Measurements from ENCODE around the gene PRKN. TPM values are rescaled to one million over a fixed set of nuclear protein-coding genes. Genes with fewer than 3 reads are reported as not detected.

Gene PRKN
- total RNA-seq, 1 experiment from 2014 or later: 2.0 TPM

DNA sequence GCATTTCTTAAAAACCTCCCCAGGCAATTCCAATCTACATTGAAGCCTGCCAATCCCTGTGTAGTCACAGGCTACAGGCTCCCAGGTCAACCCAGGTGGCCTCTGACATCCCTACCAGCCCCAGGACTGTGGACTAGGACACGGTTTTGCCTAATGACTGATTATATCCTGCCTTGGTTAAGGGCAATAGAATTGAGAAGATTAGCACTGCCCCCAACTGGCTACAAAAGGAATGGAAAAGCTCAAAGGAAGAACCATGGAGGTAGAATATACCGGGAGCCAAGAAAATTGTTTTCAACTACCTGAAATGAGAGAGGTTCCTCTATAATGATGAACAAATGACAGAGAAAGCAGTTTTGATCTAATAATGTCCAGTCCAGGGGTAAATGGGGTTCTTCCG is 1032.6 kb downstream of the PRKN start:
- H3K23me2 ChIP-seq (ENCODE audit: insufficient read length, low read depth, low read length, poor library complexity, severe bottlenecking): no peaks in the 10 kb centered on the region
- H3K4me1 Mint-ChIP-seq: peaks cover 4 to 6% of the 10 kb centered on the region in 2 experiments; a peak in 2 of 4 replicates
- no peak overlapping the region for H3K18ac ChIP-seq (ENCODE audit: insufficient read length, low read depth, low read length)
- no peak overlapping the region for H3K56ac ChIP-seq (ENCODE audit: insufficient read length, low read depth, low read length)
- H4K91ac ChIP-seq (ENCODE audit: insufficient read length, low read depth, low read length): no peak overlapping the region
- H4K5ac ChIP-seq (ENCODE audit: insufficient read length, low read depth, low read length): no peak overlapping the region
- H2BK5ac ChIP-seq (ENCODE audit: insufficient read length, low read length): no peak overlapping the region
- H3K27me3 ChIP-seq (ENCODE audit: insufficient read depth, low read length): no peaks in the 10 kb centered on the region
- no peaks in the 10 kb centered on the region for H3K27me3 Mint-ChIP-seq (ENCODE audit: low read depth)
- no peaks in the 10 kb centered on the region for H3K79me2 ChIP-seq (ENCODE audit: insufficient read depth, low read length)
- H3K4me1 ChIP-seq (ENCODE audit: insufficient read depth, low read length): no peaks in the 10 kb centered on the region
- no peak overlapping the region for H2AK5ac ChIP-seq (ENCODE audit: insufficient read length, low read length)
- H2BK12ac ChIP-seq (ENCODE audit: insufficient read length, low read depth, low read length): no peak overlapping the region
- no peak overlapping the region for H2BK20ac ChIP-seq (ENCODE audit: low read depth, low read length, poor library complexity, severe bottlenecking)
- no peak overlapping the region for H3K23ac ChIP-seq (ENCODE audit: insufficient read length, low read depth, low read length)
- H3K36me3 Mint-ChIP-seq (ENCODE audit: insufficient read depth in 1 of 3, low read depth in 3 of 3): no peaks in the 10 kb centered on the region
- H3T11ph ChIP-seq (ENCODE audit: low read length): no peak overlapping the region
- H3K79me1 ChIP-seq (ENCODE audit: insufficient read depth, low read depth, low read length, poor library complexity, severe bottlenecking): no peaks in the 10 kb centered on the region
- WGBS (ENCODE audit: extremely low coverage, insufficient read length, low lambda C conversion rate): no CpG with 5 or more reads among the region's 3 CpGs
- no peaks in the 10 kb centered on the region for H4K20me1 ChIP-seq (ENCODE audit: control insufficient read depth, insufficient read depth, insufficient read length)
- no peak overlapping the region for H3K4me3 Mint-ChIP-seq
- no peak overlapping the region for H3K27ac Mint-ChIP-seq
- H3K4ac ChIP-seq (ENCODE audit: low read depth, low read length): no peak overlapping the region
- no peak overlapping the region for H2BK15ac ChIP-seq (ENCODE audit: low read depth, low read length)
- H3K9ac ChIP-seq (ENCODE audit: extremely low read depth, insufficient read length, low read length): no peak overlapping the region
- H3K14ac ChIP-seq (ENCODE audit: insufficient read depth, low read length): no peak overlapping the region
- H3K27ac ChIP-seq (ENCODE audit: insufficient read length, low read depth, low read length): no peak overlapping the region
- H4K8ac ChIP-seq (replicated peaks; ENCODE audit: insufficient read length, low read depth, low read length): no peak overlapping the region
- no peak overlapping the region for H2BK120ac ChIP-seq (ENCODE audit: low read depth, low read length, poor library complexity, severe bottlenecking)
- TF ChIP-seq CTCF (conservative IDR thresholded peaks at IDR 0.05): peak; percentile 73
- H3K4me2 ChIP-seq (ENCODE audit: insufficient read depth, insufficient read length, low read length): no peak overlapping the region
- no peaks in the 10 kb centered on the region for H3K9me3 ChIP-seq (ENCODE audit: control insufficient read depth, low read depth, low read length)
- no peak overlapping the region for H2AFZ ChIP-seq (ENCODE audit: low read length)
- H3K9me3 Mint-ChIP-seq: no peaks in the 10 kb centered on the region
- peak; percentile 36 for DNase-seq
